GM18511 (cell line): Measurements from ENCODE around the gene LCNL1.

ENCODE experiments used
- ATAC-seq: cut with Tn5 transposase; IDR thresholded peaks from one replicate; pipeline ENCODE4 v1.9.1; 2021; ENCODE audit warnings: mild to moderate bottlenecking, moderate library complexity; ENCODE audit not compliant: unreplicated experiment

LCNL1 gene

DNA sequence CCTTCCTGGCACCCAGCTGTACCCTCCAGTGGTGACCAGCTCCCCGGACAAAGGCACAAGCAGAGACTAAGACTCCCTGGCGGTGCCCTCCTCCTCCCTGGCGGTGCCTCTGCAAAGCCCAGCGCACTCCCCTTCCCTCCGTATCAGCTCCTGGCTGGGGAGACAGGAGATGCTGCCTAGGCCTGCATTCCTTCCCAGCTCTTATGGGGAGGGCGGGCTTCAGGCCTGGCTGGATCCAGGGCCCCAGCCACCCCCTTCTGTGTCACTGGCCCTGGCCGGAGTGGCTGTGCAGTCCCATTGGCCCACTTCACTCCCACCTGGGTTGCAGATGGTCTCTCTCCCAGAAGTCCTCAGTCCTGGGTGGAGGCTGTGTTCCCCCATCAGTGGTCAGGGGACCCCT is 24.3 kb upstream of the LCNL1 start:
- ATAC-seq, result no peak

DNA sequence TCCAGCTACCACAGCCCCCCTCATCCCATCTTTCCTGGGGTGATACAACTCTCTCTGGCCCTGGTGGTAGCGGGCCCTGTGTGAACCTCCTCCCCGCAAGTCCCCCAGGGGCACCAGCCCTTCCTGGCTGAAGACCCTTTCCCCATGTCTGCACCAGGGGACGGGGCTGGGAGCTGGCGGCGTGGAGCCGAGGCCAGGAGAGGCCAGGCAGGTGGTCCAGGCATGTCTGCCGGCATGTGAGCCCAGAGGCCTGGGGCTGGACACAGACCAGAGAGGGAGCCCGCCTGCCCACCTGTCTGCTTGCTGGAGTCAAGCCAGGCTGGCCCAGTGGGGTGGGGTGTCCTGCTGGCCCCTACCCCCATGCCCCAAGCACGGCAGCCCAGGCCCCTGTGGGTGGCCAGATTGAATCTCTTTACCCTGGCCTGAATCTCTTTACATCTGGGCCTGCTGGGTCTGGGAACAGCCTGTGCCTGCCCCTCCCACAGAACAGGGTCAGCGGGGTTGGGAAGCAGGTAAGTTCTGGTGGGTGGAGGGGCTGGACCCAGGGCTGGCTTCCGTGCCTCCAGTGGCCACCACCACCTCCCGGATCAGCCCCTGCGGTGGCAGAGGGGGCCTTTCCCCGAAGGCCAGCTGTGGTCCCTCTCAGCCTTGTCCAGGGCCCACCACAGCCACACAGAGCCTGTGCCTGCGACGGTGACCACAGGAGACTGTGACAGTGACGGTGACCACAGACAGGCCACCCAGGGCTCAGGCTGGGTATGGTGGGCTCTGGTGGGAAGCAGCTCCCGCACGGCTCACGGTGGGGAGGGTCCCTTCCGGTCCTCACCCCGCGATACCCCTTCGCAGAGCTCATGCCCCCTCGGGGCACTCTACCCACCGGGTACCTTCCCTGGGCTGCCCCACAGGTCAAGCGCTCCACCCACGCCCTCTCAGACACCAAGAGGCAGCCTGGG is 23.6 kb upstream of the LCNL1 start:
- ATAC-seq, result no peak

- no peak for ATAC-seq
These were observed 22.4 kb upstream of the LCNL1 start for GRCh38 chr9:136960212-136960937.

- ATAC-seq, result no peak
These were observed 21.9 kb upstream of the LCNL1 start for GRCh38 chr9:136960938-136961275.

- no peak for ATAC-seq
These were observed 21.3 kb upstream of the LCNL1 start for GRCh38 chr9:136961279-136962065.

DNA sequence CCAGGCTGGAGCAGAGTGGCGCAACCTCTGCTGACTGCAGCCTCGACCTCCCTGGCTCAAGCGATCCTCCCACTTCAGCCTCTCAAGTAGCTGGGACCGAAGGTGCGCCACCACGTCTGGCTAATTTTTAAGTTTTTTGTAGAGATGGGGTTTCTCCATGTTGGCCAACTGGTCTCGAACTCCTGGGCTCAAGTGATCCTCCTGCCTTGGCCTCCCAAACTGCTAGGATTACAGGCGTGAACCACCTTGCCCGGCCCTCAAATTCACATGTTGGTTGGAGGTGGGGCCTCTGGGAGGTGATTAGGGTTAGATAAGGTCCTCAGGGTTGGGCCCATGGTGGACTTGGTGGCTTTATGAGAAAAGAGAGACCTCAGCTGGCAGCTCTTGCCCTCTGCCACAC is 20.6 kb upstream of the LCNL1 start:
- ATAC-seq, result no peak

GRCh38 chr9:136962701-136963248 is 20.0 kb upstream of the LCNL1 start:
- ATAC-seq, result no peak

DNA sequence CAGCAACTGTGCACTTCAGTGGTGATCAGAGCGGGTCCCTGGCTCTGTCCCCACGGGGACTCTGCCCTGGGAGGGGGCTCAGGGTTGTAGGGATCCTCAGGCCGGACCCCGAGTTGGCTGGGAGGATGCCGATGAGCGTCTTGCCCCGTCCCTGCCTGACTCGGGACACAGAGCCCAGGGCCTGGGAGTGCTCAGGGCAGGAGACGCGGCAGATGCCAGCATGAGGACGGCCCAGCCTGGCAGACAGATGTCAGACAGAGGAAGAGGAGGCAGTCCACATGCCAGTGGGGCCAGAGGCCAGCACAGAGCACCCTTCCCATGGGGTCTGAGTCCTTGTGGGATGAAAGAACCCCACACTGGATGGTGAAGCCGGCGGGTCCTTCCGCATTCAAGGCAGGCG is 19.5 kb upstream of the LCNL1 start:
- ATAC-seq, result no peak

DNA sequence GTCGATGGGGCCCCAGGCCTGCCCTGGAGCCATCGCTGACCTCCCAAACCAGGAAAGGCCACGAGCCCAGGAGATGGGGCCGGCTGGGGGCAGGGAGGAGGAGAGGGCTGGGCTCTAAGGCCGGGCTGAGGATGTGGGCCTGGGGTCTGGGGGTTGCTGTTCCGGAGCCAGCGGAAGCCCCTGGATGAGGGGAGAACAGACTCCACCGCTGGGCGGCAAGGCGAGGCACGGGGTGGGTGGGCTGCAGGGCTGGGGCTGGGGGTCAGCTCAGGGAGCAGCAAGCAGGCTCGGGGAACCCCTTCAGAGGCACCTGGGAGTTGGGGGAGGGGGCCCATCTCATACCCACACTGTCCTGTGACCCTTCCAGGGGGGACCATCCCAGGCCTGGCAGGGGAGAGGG is 19.0 kb upstream of the LCNL1 start:
- ATAC-seq, result no peak

GRCh38 chr9:136964171-136964689 is 18.6 kb upstream of the LCNL1 start:
- no peak for ATAC-seq

GRCh38 chr9:136964833-136965422 is 17.9 kb upstream of the LCNL1 start:
- ATAC-seq, result no peak

- ATAC-seq, result no peak
These were observed 16.9 kb upstream of the LCNL1 start for GRCh38 chr9:136965771-136966484.

GRCh38 chr9:136968333-136969127 is 14.3 kb upstream of the LCNL1 start:
- no peak for ATAC-seq

DNA sequence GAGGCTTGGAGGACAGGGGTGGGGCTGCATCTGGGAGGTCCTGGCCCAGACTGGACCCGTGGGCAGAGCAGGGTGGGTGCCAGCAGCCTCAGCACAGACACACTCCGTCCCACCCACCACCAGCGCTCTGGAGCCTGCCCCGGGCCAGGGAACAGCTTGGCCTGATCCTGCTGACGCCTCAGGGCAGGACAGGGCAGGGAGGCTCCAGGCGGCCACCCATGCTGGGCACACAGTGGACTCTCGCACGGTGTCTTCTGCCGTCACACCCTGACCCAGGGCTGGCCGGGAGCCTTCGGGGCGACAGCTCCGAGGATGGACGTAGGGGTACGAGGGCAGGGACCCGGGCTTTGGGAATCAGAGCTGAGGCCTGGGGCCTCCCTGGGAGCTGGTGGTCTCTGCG is 13.6 kb upstream of the LCNL1 start:
- no peak for ATAC-seq

DNA sequence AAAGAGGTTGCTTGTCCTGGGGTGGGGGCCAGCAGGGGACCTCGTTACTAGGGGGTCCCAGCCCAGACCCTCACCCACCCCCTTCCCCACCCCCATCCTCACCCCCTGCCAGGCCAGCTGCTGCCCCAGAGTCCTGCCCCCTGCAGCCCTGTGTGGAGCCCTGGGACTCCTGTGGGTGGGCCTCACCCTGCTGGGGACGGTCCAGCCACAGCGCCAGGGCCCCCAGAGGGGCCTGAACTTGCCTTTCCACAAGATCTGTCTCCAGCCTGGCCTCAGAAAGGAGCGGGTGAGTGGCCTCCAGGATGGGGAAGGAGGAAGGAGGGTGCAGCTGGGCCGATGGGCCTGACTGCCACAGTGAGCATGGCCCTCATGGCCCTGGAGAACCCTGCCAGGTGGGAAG is 13.0 kb upstream of the LCNL1 start:
- no peak for ATAC-seq

DNA sequence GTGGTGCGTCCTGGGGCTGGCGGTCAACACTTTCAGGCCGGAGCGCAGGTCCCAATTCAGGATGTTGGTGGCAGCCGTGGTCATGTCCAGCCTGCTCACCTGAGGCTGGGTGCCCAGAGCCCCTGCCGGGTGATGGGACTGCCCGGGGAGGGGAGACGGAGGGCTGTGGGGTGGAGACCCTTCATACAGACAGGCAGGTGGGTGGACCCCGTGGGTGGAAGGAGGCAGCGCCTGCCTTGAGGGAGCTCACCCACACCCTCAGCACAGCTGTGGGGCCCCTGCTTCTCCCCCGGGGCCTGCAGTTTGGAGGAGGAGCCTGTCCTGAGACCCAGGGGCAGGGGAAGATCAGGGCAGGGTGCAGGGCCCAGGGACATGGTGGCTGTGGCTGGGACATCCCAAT is 12.4 kb upstream of the LCNL1 start:
- no peak for ATAC-seq

GRCh38 chr9:136971746-136972145 is 11.0 kb upstream of the LCNL1 start:
- no peak for ATAC-seq

GRCh38 chr9:136972335-136972734 is 10.5 kb upstream of the LCNL1 start:
- no peak for ATAC-seq

DNA sequence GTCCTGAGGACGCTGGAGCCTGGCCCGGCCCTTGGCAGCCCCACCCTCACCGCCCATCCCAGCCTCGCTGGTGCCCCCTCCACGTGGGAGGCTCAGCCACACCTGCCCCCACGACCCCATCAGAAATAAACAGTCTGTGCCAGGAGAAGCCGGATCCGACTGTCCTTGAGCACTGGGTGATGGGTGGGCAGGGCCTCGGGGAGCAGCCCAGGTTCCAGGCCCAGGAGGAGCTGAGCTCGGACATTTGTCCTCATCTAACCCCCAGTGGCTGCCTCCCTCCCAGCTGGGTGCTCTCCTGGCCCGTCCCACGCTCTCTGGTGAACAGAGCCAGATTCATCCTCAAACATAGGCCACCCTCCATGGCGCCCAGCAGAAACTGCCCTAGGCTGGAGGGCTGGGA is 10.1 kb upstream of the LCNL1 start:
- no peak for ATAC-seq
